ENCODE data around the gene RHNO1.

RHNO1 gene

GRCh38 chr12:2877953-2878732 lies 1.1 kb downstream of the RHNO1 start:
- peak overlapping the region; percentile 84 to 99 (median 96) for H3K4me3 ChIP-seq (ENCODE audit: control insufficient read depth in 1 of 7, extremely low read depth in 1 of 7, insufficient read depth in 4 of 7, low read depth in 2 of 7, low read length in 6 of 7)
- H3K9me3 ChIP-seq (ENCODE audit: control extremely low read depth in 1 of 5, control insufficient read depth in 4 of 5, insufficient read depth in 2 of 5, low read depth in 1 of 5, low read length in 4 of 5) = no peaks in the 10 kb centered on the region
- peak in 2 of 3 donors; percentile 36 for DNase-seq
- H3K27me3 ChIP-seq (replicated peaks in 2 of 5; ENCODE audit: control insufficient read depth in 4 of 5, insufficient read depth in 5 of 5, low read length in 4 of 5) = no peaks in the 10 kb centered on the region
- peak overlapping the region; percentile 85 to 95 for H3K27ac ChIP-seq (ENCODE audit: insufficient read depth in 1 of 2, low read depth in 1 of 2, low read length in 2 of 2, poor library complexity in 1 of 2, severe bottlenecking in 2 of 2)
- ChIA-PET POLR2A (interaction anchor here (0.5 to 2.2 kb wide), 2 partner anchors 11 to 12 kb away, joined by 5 to 7 read pairs; partner anchors contain the start of gene TULP3), CTCF (interaction anchor here (0.9 to 1.0 kb wide), 2 partner anchors 9 to 13 kb away, joined by 3 to 5 read pairs; no protein-coding TSS in a partner anchor)
- 63% methylated on average over 15 of the region's 16 CpGs for WGBS (ENCODE audit: insufficient coverage)
- H3K36me3 ChIP-seq (ENCODE audit: control insufficient read depth in 4 of 4, insufficient read depth in 4 of 4, low read length in 3 of 4) = peaks cover 0 to 25% (median 7%) of the 10 kb centered on the region in 4 experiments
- H3K4me1 ChIP-seq (ENCODE audit: control extremely low read depth in 1 of 4, control insufficient read depth in 4 of 4, insufficient read depth in 4 of 4, low read length in 3 of 4) = peaks cover 12 to 20% (median 18%) of the 10 kb centered on the region in 4 experiments

GRCh38 chr12:2879853-2880252 lies 2.8 kb downstream of the RHNO1 start:
- Histone ChIP-seq H3K4me3 (ENCODE audit: control insufficient read depth in 1 of 7, extremely low read depth in 1 of 7, insufficient read depth in 4 of 7, low read depth in 2 of 7, low read length in 6 of 7) (no peak overlapping the region), H3K27ac (ENCODE audit: insufficient read depth in 1 of 2, low read depth in 1 of 2, low read length in 2 of 2, poor library complexity in 1 of 2, severe bottlenecking in 2 of 2) (no peak overlapping the region), H3K4me1 (ENCODE audit: control extremely low read depth in 1 of 4, control insufficient read depth in 4 of 4, insufficient read depth in 4 of 4, low read length in 3 of 4) (peaks cover 12 to 22% (median 19%) of the 10 kb centered on the region in 4 experiments), H3K36me3 (ENCODE audit: control insufficient read depth in 4 of 4, insufficient read depth in 4 of 4, low read length in 3 of 4) (peaks cover 0 to 10% (median 3%) of the 10 kb centered on the region in 4 experiments), H3K9me3 (ENCODE audit: control extremely low read depth in 1 of 5, control insufficient read depth in 4 of 5, insufficient read depth in 2 of 5, low read depth in 1 of 5, low read length in 4 of 5) (no peaks in the 10 kb centered on the region), H3K27me3 (replicated peaks in 2 of 5; ENCODE audit: control insufficient read depth in 4 of 5, insufficient read depth in 5 of 5, low read length in 4 of 5) (no peaks in the 10 kb centered on the region)
- ChIA-PET CTCF (interaction anchor here (2.1 kb wide), 1 partner anchor 25 kb away, joined by 7 read pairs; no protein-coding TSS in a partner anchor), POLR2A (interaction anchor here (1.2 kb wide), 1 partner anchor 11 kb away, joined by 3 read pairs; the partner anchor contains the start of gene TULP3)
- WGBS (ENCODE audit: insufficient coverage) = 100% methylated on average over 1 of the region's 3 CpGs
- no peak for DNase-seq

GRCh38 chr12:2884810-2885209 lies 7.8 kb downstream of the RHNO1 start:
- no CpG with 5 or more reads among the region's 2 CpGs for WGBS (ENCODE audit: insufficient coverage)
- H3K36me3 ChIP-seq (ENCODE audit: control insufficient read depth in 4 of 4, insufficient read depth in 4 of 4, low read length in 3 of 4) = peaks cover 0 to 33% (median 15%) of the 10 kb centered on the region in 4 experiments
- H3K4me1 ChIP-seq (ENCODE audit: control extremely low read depth in 1 of 4, control insufficient read depth in 4 of 4, insufficient read depth in 4 of 4, low read length in 3 of 4) = peaks cover 0 to 6% (median 0%) of the 10 kb centered on the region in 4 experiments
- ChIA-PET POLR2A (no interaction called here), CTCF (interaction anchor here (1.5 to 2.5 kb wide), 3 partner anchors 21 to 60 kb away, joined by 3 to 10 read pairs (median 3); no protein-coding TSS in a partner anchor)
- no peak for DNase-seq
- no peaks in the 10 kb centered on the region for H3K27me3 ChIP-seq (replicated peaks in 2 of 5; ENCODE audit: control insufficient read depth in 4 of 5, insufficient read depth in 5 of 5, low read length in 4 of 5)
- no peaks in the 10 kb centered on the region for H3K9me3 ChIP-seq (ENCODE audit: control extremely low read depth in 1 of 5, control insufficient read depth in 4 of 5, insufficient read depth in 2 of 5, low read depth in 1 of 5, low read length in 4 of 5)
- H3K4me3 ChIP-seq (ENCODE audit: control insufficient read depth in 1 of 7, extremely low read depth in 1 of 7, insufficient read depth in 4 of 7, low read depth in 2 of 7, low read length in 6 of 7) = no peak overlapping the region
- no peak overlapping the region for H3K27ac ChIP-seq (ENCODE audit: insufficient read depth in 1 of 2, low read depth in 1 of 2, low read length in 2 of 2, poor library complexity in 1 of 2, severe bottlenecking in 2 of 2)

GRCh38 chr12:2886768-2887450 lies 9.9 kb downstream of the RHNO1 start:
- H3K9me3 ChIP-seq (ENCODE audit: control extremely low read depth in 1 of 5, control insufficient read depth in 4 of 5, insufficient read depth in 2 of 5, low read depth in 1 of 5, low read length in 4 of 5) = no peaks in the 10 kb centered on the region
- H3K4me1 ChIP-seq (ENCODE audit: control extremely low read depth in 1 of 4, control insufficient read depth in 4 of 4, insufficient read depth in 4 of 4, low read length in 3 of 4) = peaks cover 0 to 16% (median 11%) of the 10 kb centered on the region in 4 experiments
- ChIA-PET POLR2A (no interaction called here), CTCF (interaction anchor here (0.6 to 2.5 kb wide), 4 partner anchors 9 to 147 kb away, joined by 3 to 10 read pairs (median 3); no protein-coding TSS in a partner anchor)
- no peak overlapping the region for H3K27ac ChIP-seq (ENCODE audit: insufficient read depth in 1 of 2, low read depth in 1 of 2, low read length in 2 of 2, poor library complexity in 1 of 2, severe bottlenecking in 2 of 2)
- H3K36me3 ChIP-seq (ENCODE audit: control insufficient read depth in 4 of 4, insufficient read depth in 4 of 4, low read length in 3 of 4) = peaks cover 0 to 26% (median 14%) of the 10 kb centered on the region in 4 experiments
- no peak for DNase-seq
- 99% methylated on average over 9 of the region's 10 CpGs for WGBS (ENCODE audit: insufficient coverage)
- no peaks in the 10 kb centered on the region for H3K27me3 ChIP-seq (replicated peaks in 2 of 5; ENCODE audit: control insufficient read depth in 4 of 5, insufficient read depth in 5 of 5, low read length in 4 of 5)
- H3K4me3 ChIP-seq (ENCODE audit: control insufficient read depth in 1 of 7, extremely low read depth in 1 of 7, insufficient read depth in 4 of 7, low read depth in 2 of 7, low read length in 6 of 7) = no peak overlapping the region

GRCh38 chr12:2890001-2890387 lies 13.0 kb downstream of the RHNO1 start:
- 79% methylated on average over 9 of the region's 10 CpGs for WGBS (ENCODE audit: insufficient coverage)
- peak overlapping the region; percentile 67 to 90 (median 79) for H3K4me3 ChIP-seq (ENCODE audit: control insufficient read depth in 1 of 7, extremely low read depth in 1 of 7, insufficient read depth in 4 of 7, low read depth in 2 of 7, low read length in 6 of 7)
- POLR2A ChIA-PET = interaction anchor here (1.1 to 1.6 kb wide), 2 partner anchors 9 to 13 kb away, joined by 3 to 7 read pairs; partner anchors contain the start of genes FOXM1 and RHNO1
- CTCF ChIA-PET = interaction anchor here (0.9 kb wide), 1 partner anchor 32 kb away, joined by 3 read pairs; no protein-coding TSS in a partner anchor
- DNase-seq = no peak
- H3K27ac ChIP-seq (ENCODE audit: insufficient read depth in 1 of 2, low read depth in 1 of 2, low read length in 2 of 2, poor library complexity in 1 of 2, severe bottlenecking in 2 of 2) = peak overlapping the region; percentile 40 to 58
- no peaks in the 10 kb centered on the region for H3K9me3 ChIP-seq (ENCODE audit: control extremely low read depth in 1 of 5, control insufficient read depth in 4 of 5, insufficient read depth in 2 of 5, low read depth in 1 of 5, low read length in 4 of 5)
- peaks cover 0 to 26% (median 13%) of the 10 kb centered on the region in 4 experiments for H3K36me3 ChIP-seq (ENCODE audit: control insufficient read depth in 4 of 4, insufficient read depth in 4 of 4, low read length in 3 of 4)
- H3K27me3 ChIP-seq (replicated peaks in 2 of 5; ENCODE audit: control insufficient read depth in 4 of 5, insufficient read depth in 5 of 5, low read length in 4 of 5) = no peaks in the 10 kb centered on the region
- peaks cover 0 to 12% (median 11%) of the 10 kb centered on the region in 4 experiments for H3K4me1 ChIP-seq (ENCODE audit: control extremely low read depth in 1 of 4, control insufficient read depth in 4 of 4, insufficient read depth in 4 of 4, low read length in 3 of 4)

GRCh38 chr12:2890388-2891239 lies 13.6 kb downstream of the RHNO1 start, which contains the start of gene TULP3:
Gene TULP3 (plus strand): TSS chr12:2890891. CDS start chr12:2890948, 57 bp downstream.
- H3K27me3 ChIP-seq (replicated peaks in 2 of 5; ENCODE audit: control insufficient read depth in 4 of 5, insufficient read depth in 5 of 5, low read length in 4 of 5) = no peaks in the 10 kb centered on the region
- peaks cover 0 to 26% (median 13%) of the 10 kb centered on the region in 4 experiments for H3K36me3 ChIP-seq (ENCODE audit: control insufficient read depth in 4 of 4, insufficient read depth in 4 of 4, low read length in 3 of 4)
- H3K27ac ChIP-seq (ENCODE audit: insufficient read depth in 1 of 2, low read depth in 1 of 2, low read length in 2 of 2, poor library complexity in 1 of 2, severe bottlenecking in 2 of 2) = peak within 1 kb of the TSS; percentile 40 to 61
- POLR2A ChIA-PET = interaction anchor here (1.1 to 1.6 kb wide), 2 partner anchors 10 to 13 kb away, joined by 3 to 7 read pairs; partner anchors contain the start of genes FOXM1 and RHNO1
- CTCF ChIA-PET = interaction anchor here (0.9 kb wide), 1 partner anchor 31 kb away, joined by 3 read pairs; no protein-coding TSS in a partner anchor
- peak; percentile 96 to 98 (median 98) for DNase-seq
- H3K9me3 ChIP-seq (ENCODE audit: control extremely low read depth in 1 of 5, control insufficient read depth in 4 of 5, insufficient read depth in 2 of 5, low read depth in 1 of 5, low read length in 4 of 5) = no peaks in the 10 kb centered on the region
- peak within 1 kb of the TSS; percentile 67 to 90 (median 79) for H3K4me3 ChIP-seq (ENCODE audit: control insufficient read depth in 1 of 7, extremely low read depth in 1 of 7, insufficient read depth in 4 of 7, low read depth in 2 of 7, low read length in 6 of 7)
- H3K4me1 ChIP-seq (ENCODE audit: control extremely low read depth in 1 of 4, control insufficient read depth in 4 of 4, insufficient read depth in 4 of 4, low read length in 3 of 4) = peaks cover 0 to 12% (median 11%) of the 10 kb centered on the region in 4 experiments
- WGBS (ENCODE audit: insufficient coverage) = 0% methylated on average over 79 of the region's 83 CpGs
